RPMI8226 (cell line): ENCODE results near the gene CHST14.

Experiments used
- DNase-seq: peaks from one replicate; pipeline ENCODE4 v3.0.0-alpha.2; 2015

CHST14 gene

GRCh38 chr15:40493089-40493840 is 22.5 kb downstream of the CHST14 start:
- peak; percentile 54 for DNase-seq

DNA sequence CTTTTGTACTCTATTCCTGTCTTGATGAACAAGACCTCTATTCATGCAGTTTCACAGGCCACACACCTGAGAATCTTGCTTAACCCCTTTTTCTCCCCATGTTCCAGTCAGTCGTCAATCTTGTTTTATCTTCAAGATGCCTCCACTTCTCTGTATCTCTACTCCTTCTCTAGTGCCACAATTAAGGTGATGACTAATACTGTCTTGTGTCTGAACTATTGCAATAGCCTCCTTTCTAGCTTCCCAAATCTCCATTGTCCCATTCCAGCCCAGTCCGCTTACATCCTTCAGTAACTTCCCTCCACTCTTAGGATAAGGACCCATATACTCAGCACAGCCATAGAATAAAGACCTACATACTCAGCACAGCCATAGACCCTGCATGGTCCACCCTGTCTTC is 24.7 kb downstream of the CHST14 start:
- DNase-seq: no peak

- no peak for DNase-seq
Measured at GRCh38 chr15:40498418-40498817, 27.6 kb downstream of the CHST14 start.

DNA sequence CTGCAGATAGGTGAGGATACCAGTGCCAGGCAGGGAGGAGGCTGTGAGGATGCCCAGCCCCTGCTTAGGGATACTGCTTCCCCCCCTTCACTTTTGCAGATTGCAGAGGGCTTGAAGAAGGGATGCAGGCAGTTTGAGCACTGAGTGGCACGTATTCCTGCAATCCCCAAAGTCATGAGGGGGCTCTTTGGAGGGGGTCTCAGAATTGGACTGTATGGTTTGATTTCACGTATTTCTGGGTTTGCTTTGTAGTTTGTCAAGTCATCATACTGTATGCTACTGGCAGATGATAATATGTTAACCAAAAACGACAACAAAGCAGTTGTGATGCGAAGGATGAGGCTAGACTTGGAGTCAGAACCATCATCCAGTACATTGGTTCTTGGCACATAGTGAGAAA is 28.1 kb downstream of the CHST14 start:
- DNase-seq: no peak

DNA sequence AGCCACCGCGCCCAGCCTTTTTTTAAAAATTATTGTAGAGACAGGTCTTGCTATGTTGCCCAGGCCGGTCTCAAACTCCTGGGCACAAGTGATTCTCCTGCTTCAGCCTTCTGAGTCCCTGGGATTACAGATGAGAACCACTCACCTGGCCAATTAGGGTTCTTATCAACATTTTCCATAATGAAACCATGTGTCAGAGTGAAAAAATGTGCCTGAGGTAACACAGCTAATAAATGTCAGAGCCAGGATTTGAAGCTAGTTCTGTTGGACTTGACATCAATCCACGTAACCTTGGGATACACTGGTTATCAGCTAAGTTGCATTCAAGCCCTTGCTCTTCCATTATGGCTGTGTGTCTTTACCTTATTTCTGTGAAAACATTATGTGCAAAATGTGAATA is 29.1 kb downstream of the CHST14 start:
- no peak for DNase-seq

DNA sequence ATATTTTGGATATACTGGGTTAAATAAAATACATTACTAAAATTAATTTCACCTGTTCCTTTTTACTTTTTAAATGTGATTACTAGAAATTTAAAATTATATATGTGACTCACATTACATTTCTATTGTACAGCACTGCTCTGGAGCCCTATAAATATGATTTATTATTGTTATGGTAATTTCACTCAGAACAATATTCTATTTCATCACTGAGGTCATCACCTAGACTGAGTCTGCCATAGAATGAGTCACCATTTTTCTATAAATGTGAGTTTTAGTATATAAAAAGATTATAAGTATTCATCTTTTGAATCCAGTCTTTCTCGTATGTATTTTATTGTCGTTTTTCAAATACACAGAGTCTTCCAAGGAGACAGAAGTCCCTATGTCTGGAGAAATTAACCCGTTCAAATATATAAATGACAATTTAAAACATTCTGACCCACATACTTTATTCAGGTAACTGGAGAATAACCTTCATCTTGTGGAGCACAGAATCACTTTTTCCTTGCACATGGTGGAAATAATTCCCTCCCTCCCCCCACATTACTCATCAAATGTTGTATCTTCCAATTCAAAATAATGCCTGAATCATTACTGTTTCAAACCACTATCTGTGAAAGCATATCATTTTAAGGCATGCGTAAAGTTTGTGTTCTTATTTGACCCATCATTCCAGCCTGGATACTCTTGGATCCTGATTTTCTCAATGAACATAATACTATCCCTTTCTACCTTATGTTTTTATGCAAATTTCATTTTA is 30.0 kb downstream of the CHST14 start:
- DNase-seq: no peak

GRCh38 chr15:40501487-40501886 is 30.7 kb downstream of the CHST14 start:
- DNase-seq: no peak

DNA sequence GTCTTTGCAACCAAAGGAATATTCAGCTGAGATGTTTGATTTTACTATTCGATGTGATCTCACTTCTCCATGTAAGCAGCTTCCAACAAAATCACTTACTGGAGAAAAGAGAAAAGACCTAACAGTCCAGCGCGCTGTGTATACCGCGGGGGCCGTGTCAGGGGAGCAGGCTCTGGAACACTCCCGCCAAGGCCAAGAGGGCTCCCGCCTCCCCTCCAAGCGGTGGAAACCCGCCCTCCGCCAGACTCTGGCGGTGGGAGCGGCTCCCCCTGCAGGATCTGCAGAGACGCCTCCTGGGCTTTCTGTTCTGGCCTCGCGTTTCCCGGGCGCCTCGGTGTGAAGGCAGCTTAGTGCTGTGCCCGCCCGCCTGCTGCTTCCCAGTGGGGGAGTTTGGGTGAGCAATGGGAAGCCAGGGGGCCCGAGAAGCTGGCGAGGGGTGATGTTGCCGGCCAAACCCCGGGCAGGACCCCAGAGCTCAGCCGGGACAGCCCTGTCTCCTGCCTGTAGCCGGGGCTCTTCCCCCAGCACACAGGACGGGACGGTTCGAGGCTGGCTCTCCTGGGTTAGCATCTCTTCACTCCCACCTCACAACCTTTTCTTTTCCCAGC is 36.3 kb downstream of the CHST14 start:
- peak; percentile 68 for DNase-seq

GRCh38 chr15:40508216-40508615 is 37.4 kb downstream of the CHST14 start:
- no peak for DNase-seq

DNA sequence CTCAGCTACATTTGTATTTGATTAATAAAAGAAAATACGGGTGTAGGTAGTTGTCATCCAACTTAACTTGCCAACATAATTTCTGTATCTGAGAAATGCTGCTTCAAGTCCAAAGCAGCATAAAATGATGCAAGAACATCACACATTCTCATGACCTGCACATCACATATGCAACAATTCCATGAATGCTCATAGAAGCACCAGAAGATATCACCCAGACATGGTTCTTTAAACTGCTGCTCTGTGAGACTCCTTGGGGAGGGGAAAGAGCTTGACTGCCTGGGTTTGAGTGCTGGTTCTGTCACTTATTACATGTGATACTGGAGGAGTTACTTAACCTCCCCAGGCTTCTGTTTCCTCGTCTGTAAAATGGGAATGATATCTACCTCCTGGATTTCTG is 39.4 kb downstream of the CHST14 start:
- no peak for DNase-seq

DNA sequence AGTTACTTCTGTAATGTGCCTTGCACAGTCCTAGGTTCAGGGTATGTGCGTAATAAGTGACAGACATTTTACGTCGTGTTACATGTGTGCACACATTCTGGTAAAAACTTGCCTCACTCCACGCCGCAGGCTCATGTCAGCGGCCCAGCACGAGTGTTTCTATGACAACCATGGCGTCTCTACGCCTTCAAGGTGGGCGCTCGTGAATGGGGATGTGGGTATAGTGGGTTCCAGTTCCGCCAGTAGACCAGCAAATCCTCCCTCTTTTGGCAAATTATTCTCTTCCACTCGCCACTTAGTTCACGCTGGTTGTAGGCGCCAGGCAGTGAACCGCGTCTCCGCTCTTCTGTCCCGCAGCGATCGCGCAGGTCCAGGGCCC is 40.3 kb downstream of the CHST14 start:
- DNase-seq: no peak

DNA sequence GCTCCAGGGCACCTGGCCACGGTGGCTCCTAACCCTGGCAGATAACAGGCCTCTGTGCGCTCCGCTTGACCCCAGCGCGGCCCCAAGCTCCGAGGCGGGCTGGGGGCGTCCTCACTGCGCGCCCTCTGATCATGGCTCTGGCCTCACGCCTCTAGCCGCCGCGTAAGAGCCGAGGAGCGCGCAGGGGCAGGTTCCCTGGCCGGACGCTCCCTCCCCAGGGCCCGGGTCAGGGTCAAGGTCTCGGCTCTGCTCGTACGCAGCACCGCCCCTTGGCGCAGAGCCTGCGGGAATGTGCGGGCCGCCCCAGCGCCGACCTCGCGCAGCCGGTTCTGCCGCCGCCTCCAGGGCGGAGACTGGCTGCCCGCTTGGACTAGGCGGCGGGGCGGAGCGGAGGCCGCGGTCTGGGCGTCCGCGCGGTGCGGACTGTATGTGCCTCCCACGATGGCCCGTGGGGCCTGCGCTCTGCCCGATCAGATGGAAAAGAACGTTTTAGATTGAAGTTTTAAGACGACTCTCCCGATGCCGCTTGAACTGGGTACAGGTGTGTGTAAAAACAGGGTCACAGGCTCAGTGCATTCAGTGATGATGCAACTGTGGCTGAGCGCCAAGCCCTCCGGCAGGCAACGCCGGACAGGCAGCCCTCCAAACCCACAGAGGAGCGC is 40.8 kb downstream of the CHST14 start:
- peak; percentile 64 for DNase-seq

- no peak for DNase-seq
Measured at GRCh38 chr15:40512440-40512839, 41.7 kb downstream of the CHST14 start.

DNA sequence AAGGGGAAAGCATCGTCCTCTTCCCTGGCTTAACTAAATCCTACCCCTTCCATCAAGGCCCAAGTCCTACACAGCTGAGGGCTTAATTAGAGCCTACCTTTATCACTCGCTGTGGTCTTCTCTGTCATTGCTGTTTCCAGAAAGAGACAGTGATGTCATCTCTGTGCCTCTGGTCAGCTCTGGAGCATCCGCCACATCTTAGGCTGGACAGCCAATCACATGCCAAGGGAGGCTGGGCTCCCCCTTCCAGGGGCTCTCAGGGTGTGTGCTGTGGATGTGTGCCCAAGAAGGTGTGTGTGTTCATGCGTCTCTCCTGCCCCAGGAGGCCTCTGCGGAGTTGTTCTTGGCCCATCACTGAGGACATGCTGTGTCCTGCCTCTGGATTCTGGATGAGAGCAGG is 42.8 kb downstream of the CHST14 start:
- no peak for DNase-seq

DNA sequence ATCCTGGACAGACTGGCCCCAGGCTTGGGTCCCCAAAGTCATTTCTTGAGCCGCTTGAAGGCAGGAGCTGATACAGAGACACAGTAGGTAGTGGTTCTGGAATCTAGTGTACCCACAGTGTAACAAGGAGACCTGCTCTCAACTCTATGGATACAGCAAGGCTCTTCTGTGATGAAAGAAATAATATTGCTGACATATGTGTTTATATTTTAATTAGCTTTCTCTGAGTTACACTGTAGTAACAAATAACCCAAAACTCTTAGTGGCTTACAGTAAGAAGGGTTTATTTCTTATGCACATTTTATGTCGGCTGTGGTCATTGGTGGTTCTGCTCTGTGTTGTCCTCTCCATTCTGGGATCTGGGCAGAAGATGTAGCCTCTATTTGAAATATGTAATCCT is 45.5 kb downstream of the CHST14 start:
- no peak for DNase-seq
